NCI-H2227 (cell line): ENCODE measurements around the gene SCARB2.
A peak's percentile ranks its signal among the peaks of the same experiment; 100 is the strongest.
"Not testable (repeated sequence)": the region's sequence is repeated elsewhere in the genome, so short reads cannot be mapped to it uniquely, and the experiment has no call there.

Source experiments
- DNase-seq: peaks from one replicate; lab custom pipeline; 2025; ENCODE audit not compliant: unreplicated experiment; lab: John Stamatoyannopoulos, UW

The SCARB2 gene, protein sequence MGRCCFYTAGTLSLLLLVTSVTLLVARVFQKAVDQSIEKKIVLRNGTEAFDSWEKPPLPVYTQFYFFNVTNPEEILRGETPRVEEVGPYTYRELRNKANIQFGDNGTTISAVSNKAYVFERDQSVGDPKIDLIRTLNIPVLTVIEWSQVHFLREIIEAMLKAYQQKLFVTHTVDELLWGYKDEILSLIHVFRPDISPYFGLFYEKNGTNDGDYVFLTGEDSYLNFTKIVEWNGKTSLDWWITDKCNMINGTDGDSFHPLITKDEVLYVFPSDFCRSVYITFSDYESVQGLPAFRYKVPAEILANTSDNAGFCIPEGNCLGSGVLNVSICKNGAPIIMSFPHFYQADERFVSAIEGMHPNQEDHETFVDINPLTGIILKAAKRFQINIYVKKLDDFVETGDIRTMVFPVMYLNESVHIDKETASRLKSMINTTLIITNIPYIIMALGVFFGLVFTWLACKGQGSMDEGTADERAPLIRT

DNA sequence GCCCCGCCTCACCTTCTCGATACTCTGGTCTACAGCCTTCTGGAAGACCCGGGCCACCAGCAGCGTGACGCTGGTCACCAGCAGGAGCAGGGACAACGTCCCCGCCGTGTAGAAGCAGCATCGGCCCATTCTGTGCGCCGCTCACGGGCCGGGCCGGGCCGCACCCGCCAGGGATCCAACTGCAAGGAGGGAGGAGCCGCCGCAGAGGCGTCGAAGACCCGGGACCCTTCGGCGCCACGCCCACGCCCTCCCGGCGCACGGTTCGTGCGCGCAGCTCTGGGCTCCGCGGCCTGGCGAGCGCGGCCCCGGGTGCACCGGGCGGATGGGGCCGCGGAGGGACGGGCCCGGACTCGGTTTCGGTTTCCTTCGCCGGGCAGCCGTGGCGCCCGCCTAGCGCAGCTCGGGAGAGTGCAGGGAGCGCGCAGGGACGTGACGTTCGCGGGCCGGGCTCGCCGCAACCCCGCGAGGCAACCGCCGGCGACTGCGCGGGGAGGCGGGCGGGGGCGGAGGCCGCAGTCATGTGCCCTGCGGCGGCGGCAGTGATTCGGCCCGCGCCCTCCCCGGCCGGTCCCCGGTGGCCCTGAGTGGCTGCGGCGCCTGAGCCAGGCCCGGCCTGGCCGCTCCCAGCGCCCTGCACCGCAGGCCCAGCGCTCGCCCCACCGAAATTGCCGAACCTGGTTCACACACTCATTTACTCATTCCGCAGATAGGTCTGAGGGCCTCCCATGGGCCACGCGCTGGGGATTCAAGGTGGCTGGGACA is at the start of gene SCARB2:
Gene SCARB2 (minus strand): TSS at position 410 of the 762 bp plus-strand sequence. CDS start 281 bp downstream, at position 129.
- peak; percentile 87 for DNase-seq

DNA sequence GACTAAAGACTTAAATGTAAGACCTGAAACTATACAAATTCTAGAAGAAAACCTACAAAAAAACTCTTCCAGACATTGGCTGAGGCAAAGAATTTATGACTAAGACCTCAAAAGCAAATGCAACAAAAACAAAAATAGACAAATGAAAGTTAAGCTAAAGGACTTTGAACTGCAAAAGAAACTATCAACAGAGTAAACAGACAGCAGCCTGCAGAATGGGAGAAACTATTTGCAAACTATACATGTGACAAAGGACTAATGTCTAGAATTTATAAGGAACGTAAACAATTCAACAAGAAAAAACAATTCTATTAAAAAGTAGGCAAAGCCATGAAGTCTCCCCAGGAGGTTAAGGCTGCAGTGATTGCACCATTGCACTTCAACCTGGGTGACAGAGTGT is 46.9 kb upstream of the SCARB2 start:
- no peak for DNase-seq

DNA sequence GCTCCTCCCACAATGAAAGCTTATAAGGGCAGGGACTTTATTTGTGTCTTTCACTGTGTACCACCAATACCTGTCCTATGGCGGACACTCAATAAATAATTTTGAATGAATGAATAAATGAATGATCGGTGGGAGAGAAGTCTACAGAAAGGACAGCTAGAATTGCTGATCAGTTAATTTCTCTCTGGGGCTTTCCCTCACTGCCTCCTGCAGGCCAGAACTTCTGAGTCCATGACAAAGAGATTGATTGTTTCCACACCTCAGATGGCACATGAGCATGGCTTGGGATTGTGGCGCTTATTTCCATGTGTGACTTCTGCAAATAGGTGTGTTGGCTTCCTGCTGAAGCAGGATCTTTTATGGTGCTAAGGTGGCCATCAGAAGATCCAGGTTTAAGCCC is 44.2 kb upstream of the SCARB2 start:
- no peak for DNase-seq

DNA sequence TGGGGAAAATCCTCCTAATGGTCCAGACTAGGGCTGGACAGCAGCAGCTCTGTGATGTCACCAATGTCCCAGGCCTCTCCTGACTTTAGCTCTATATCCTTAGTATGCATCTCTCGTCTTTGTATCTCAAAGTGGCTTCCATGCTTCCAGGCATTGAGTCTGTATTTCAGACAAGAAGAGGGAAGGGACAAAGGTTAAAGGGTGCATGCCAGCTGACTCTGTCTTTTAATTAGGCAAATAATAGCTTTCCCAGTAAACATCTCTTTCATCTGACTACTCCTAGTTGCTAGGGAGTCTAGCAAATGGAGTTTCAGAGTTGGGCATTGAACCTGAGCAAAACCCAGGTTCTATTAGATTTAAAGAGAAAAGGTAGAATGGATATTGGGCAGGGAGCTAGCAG is 43.3 kb upstream of the SCARB2 start:
- DNase-seq, result no peak

DNA sequence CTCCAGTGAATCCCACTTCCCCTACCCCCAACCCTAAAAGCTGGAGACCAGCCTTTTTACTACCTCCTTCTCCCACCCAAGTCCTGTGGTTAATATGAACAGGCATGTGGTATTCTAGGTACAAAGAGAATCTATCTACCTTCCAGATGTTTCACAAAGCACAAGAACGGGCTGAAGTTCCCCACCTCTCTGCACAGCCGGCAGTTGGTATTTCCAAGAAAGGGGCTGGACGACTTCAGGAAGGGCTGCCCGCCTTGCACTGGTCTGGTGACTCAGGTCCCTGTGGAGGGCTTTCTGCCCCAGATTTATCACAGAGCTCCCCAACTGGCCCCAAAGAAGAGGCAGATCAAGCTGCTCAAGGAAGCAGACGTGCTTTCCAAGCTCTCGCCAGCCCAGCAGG is 42.4 kb upstream of the SCARB2 start:
- no peak for DNase-seq

DNA sequence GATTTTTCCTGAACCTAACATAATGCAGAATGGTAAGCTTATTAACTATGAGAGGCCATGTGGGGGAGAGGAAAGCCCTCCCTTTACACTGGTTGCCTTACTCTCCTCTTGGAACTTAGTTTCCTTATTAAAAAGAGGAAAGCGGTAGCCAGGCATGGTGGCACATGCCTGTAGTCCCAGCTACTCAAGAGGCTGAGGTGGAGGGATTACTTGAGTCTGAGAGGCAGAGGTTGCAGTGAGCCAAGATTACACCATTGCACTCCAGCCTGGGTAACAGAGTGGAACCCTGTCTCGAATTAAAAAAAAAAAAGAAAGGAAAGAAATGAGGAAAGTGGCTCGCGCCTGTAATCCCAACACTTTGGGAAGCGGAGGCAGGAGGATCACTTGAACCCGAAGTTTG is 39.9 kb upstream of the SCARB2 start:
- DNase-seq, result no peak

DNA sequence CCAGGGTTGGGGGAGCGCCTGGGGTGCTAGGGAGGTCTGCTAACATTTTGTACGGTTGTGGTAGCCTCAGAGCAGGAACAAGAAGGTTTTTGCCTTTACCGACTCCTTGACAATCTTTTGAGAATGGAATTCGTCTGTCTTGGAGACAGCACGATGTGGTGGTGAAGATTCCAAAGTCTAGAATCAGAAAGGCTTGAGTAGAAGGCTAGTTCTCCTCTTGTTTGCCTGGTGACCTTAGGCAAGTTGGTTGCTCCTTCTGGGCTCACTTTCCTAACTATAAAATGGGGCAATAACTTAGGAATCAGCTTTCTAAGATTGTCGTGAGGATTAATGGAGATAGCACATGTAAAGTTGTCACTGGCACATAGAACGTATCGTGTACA is 38.6 kb upstream of the SCARB2 start:
- no peak for DNase-seq

DNA sequence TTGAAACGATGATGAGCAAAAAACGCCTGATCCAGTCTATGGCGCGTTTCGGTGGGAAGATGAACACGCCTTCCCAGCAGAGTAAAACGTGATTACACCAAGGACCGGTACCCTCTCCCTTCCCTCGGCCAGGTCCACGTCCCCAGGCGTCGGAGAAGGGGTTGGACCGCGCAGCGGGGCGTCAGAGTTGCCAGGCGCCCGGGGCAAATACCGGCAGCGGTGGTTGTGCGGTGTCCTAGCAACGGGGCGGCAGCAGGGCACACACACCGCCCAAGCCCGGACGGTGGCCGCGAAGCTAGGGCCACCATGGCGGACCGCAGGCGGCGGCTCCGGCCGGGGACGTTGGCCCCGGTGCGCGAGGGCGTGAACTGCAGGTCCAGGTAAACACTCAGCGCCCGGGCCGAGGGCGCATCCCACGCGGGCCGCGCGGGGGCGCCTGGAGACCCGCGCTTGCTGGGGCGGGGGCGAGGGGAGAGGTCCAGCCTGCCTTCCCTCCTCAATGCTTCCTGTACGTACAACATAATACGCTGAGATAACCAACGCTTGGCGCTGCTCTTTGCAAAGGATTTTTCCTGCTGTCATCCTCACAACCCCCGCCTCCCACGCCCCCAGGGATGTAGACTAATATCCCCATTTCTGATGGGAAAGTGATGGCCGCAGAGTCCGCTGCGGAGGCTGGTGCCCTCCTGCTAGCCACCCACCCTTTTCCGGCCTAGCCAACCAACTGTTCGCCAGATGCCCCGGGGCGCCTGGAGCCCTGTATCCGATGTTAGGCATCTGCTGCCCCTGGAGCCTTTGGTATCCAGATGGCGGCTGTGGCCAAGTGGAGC is 38.0 kb upstream of the SCARB2 start, which contains the start of gene FAM47E:
Gene FAM47E (plus strand): TSS at position 281 of the 830 bp plus-strand sequence. CDS start 26 bp downstream, at position 307.
- DNase-seq, result peak; percentile 93

DNA sequence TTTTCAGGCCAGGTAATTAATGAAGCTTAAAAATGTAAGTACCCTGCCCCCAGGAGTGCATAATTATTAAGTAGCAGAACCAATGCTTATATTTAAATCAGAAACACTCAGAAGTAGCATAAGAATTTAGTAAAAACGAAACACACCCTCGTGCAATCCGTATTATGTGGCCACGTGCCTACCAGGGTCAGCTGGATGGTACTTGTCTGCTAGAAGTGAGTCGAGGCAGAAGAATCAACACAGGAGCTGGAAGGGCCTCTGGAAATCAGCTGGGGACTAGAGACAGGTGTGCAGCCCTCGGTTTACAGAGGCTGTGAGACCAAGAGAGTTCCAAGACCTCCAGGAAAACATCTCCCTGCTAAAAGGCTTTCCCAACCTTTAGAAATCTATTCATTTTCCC is 37.3 kb upstream of the SCARB2 start:
- peak; percentile 34 for DNase-seq

DNA sequence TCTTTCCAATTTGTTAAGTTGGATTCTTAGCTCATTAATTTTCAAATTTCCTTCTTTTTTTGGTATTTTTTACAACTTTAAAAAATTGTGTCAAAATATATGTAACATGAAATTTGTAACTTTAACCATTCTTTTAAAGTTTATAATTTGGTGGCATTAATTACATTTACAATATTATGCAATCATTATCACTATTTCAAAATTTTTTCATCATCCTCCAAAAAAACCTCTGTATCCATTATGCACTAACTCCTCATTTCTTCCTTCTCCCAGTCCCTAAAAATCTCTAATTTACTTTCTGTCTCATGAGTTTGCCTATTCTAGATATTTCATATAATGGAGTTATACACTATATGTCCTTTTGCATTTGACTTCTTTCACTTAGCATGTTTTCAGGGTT is 33.2 kb upstream of the SCARB2 start:
- DNase-seq, result no peak

DNA sequence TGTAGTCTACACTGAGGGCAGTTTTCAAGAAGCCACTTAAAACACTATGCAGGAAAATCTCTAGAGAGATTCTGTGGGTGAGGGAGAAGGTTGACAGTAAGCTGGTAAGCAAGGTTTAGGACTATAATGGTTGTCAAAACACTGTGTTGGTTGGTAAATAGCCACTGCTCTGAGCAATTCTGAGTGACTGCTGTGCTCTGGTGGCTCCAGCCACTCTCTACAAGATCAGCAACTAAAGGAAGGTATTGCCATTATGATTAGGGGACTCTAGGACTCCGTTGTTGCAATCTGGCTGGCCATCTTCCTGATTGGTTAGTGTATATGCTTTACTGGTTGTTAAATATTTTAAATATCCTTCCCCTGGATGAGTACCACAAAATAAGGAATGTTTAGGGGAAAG is 32.4 kb upstream of the SCARB2 start:
- no peak for DNase-seq

DNA sequence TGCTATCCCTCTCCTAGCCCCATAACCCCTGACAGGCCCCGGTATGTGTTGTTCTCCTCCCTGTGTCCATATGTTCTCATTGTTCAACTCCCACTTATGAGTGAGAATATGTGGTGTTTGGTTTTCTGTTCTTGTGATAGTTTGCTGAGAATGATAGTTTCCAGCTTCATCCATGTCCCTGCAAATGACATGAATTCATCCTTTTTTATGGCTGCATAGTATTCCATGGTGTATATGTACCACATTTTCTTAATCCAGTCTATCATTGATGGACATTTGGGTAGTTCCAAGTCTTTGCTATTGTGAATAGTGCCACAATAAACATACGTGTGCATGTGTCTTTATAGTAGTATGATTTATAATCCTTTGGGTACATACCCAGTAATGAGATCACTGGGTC is 30.3 kb upstream of the SCARB2 start:
- DNase-seq, result not testable (repeated sequence)

DNA sequence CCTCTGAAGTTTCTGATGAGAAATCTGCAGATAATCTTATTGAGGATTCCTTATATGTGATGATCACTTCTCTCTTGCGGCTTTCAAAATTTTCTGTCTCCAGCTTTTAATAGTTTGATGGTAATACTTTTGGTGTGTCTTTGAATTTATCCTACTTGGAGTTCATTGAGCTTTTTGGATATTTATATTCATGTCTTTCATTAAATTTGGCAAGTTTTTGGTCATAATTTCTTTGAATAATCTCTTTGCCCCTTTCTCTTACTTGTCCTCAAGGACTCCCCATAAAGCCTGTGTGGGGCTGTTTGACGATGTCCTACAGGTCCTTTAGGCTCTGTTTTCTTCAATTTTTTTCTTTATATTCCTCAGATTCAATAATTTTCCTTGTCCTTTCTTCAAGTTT is 26.6 kb upstream of the SCARB2 start:
- DNase-seq, result no peak

DNA sequence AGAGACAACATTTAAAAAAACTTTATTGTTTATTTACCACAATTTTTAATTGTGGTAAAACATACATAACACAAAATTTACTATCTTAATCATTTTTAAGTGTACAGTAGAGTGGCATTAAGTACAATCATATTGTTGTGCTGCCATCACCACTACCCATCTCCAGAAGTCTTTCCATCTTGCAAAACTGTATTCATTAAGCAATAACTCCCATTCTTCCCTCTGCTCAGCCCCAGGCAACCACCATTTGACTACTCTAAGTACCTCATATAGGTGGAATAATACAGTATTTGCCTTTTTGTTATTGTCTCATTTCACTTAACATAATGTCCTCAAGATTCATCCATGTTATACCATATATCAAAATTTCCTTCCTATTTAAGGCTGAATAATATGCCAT is 25.1 kb upstream of the SCARB2 start:
- no peak for DNase-seq

DNA sequence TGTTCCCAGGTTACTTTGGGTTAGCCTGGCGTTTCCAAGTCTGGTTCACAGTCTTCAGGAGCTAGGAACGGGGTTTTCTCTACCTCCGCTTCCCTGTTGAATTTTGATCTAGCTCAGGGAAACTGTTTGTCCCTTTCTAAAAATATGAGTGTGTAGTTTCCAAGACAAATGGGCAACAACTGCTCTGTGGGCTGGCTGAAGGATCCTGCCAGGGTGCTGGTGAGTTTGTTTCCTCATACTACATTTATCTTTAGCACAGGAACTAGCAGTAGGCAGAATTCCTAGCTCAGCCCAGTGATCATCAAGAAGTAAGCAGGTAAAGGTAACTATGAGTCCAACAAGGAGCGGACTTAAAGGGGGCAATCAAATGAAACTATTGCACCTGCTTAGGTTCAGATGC is 24.6 kb upstream of the SCARB2 start:
- no peak for DNase-seq

DNA sequence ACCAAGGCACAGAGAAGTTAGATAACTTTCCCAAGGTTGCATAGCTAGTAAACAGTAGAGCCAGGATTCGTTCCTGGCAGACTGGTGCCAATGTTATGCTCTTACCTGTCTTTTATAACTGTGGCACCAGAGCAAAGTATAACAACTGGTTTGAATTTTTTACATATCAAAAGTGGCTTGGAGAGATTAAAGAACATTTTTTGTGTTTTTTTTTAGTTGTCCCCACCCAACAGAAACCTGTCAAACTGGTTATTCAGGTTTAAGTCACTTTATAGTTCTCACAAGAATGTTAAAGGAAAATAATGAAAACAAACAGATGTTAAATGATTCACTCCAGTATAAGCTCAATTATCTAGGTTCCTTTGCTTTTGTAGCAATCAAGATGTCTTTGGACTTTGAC is 22.3 kb upstream of the SCARB2 start:
- no peak for DNase-seq

DNA sequence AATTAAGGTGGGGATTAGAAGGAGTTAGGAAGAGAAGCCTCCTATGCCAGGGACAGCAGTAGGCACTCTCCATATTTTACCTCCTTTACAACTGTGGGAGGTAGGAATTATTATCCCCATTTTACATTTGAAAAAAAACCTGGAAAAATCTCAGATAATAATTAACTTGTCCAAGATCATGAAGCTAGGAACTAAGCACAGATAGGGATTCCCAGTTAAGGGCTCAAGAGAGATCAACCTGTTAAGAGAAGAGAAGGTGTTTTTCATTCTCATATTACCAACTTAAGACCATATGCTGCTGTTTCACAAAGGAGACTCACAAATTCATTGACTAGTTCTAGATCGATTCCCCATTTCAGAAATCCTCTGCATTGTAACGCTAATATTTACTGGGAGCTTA is 21.8 kb upstream of the SCARB2 start:
- no peak for DNase-seq

DNA sequence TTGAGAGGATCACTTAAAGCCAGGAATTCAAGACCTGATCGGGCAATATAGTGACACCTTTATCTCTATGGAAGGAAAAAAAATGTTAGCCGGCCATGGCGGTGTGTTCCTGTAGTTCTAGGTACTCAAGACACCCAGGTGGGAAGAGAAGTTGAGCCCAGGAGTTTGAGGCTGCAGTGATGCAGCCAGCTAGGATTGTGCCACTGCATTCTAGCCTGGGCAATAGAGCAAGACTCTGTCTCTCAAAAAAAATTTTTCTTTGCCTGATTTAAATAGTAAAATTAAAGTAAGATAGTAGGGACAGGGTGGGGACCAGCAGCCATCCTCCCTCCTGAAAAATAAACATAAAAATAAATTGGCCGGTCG is 21.0 kb upstream of the SCARB2 start:
- no peak for DNase-seq

DNA sequence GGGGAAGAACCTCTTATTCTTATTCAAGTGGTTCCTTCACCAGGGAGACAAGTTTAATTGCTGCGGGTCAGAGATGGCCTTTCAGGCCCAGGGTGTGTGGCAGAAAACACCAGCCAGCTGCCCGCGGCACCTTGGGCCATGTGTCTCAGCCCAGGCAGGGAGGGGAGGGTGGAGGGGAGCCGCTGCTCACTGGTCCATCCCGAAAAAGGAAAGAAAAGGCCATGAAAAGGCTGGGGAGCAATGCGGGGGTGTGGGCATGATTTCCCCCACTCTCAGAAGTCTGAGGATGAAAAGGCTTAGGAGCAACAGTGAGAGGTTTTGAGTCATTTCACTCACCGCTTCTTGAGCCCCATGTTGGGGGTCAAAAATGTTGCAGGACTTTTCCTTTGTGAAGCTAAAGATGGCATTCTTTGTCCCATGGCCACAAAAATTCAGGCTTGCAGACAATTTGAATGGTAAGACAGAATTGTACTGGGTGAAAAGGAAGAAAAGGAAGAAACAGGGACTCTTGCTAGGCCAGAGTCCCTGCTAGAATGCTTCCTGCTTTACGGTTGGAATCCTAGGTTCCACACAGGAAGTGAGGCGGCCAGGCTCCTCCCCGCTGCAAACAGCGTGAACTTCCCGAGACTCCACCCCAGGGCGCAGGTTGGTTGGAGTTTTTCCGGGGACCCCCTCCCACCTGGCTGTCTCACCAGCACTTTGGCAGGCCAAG is 20.5 kb upstream of the SCARB2 start:
- no peak for DNase-seq

DNA sequence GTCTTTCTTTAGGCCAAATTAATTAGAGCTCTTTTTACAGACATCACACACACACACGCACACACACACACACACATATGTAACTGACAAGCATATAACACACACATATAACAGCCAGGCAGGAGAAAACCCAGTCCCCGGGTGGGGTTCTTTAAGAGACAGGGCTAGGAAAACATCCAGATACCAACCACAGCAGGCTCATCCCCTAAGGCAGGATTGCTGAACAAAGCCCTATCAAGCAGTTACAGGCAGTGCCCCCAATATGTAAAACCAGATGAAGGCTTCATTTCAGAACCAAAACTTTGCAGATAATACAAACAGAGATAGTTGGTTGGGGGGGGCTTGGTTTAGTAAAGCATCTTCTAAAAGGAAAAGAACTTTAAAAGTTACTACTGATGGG is 19.9 kb upstream of the SCARB2 start:
- DNase-seq, result no peak

DNA sequence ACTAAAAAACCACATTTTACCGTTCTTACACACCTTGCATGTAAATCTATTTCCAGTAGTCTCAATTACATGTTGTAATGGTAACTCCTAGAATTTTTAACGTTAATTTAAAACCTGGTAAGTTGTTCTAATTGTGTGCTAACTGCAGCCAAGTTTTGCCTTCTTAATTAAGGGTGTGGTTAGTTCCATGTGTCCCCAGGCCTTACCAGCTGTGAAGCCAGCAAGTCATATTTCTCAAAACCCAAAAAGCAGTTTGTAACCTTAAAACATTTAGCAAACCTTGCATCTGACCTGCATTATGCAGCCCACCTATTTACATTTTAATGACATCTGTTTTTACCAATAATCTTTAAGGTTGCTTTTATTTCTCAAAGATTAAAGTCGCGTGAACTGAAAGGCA is 19.5 kb upstream of the SCARB2 start:
- no peak for DNase-seq
